ENCODE measurements around the gene SPAG9. TPM values are rescaled to one million over a fixed set of nuclear protein-coding genes. Genes with fewer than 3 reads are reported as not detected.
A peak's percentile ranks its signal among the peaks of the same experiment; 100 is the strongest.

SPAG9 gene
- total RNA-seq, 1 donor from 2014 or later, result 72.9 TPM

DNA sequence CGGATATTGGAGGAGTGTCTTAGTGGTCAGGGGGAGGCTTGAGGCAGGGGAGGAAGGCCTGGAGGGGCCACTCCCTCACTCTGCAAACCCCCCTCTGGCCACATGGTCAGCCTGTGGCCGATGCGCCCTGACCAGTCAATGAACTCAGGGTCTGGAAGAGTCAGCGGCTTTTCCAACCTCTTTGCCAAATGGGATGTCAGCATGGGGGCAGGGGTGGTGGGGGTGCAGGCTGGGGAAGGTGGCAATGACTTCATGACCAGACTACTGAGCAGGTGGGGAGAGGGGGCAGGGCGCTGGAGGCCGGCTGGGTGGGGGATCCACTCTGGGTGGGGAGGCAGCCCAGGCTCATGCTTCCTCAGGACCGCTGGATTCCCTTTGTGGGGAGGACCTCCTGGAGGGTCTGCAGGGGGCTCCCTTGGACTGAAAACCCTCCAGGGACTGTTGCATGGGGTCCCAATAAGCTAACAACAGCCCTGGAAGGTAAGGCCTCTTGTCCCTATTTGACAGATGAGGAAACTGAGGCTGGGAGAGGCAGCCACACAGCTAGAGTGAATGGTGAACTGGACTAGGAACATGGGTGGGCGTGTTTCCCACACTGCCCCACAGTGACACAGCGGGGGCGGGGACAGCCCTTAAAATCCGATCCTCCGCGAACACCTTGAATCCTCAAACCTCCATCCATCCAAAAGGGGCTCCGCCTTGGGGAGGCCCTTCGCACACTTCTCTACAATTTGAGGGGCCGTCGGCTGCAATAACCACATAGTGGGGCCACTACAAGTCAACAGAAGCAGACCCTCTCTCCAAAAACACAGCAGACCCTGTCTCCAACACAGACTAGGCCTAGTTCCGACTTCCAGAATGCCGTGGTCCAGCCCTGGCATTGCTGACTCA is 173.5 kb downstream of the SPAG9 start:
- Mint-ChIP-seq H3K27ac (peak overlapping the region; percentile 10), H3K9me3 (no peaks in the 10 kb centered on the region), H3K27me3 (ENCODE audit: low read depth) (no peaks in the 10 kb centered on the region), H3K4me1 (peaks cover 43% of the 10 kb centered on the region), H3K4me3 (no peak overlapping the region), H3K36me3 (no peaks in the 10 kb centered on the region)
- DNase-seq (ENCODE audit: low spot score in 2 of 2, unreplicated experiment in 2 of 2), result no peak
- TF ChIP-seq, protein P1, sequence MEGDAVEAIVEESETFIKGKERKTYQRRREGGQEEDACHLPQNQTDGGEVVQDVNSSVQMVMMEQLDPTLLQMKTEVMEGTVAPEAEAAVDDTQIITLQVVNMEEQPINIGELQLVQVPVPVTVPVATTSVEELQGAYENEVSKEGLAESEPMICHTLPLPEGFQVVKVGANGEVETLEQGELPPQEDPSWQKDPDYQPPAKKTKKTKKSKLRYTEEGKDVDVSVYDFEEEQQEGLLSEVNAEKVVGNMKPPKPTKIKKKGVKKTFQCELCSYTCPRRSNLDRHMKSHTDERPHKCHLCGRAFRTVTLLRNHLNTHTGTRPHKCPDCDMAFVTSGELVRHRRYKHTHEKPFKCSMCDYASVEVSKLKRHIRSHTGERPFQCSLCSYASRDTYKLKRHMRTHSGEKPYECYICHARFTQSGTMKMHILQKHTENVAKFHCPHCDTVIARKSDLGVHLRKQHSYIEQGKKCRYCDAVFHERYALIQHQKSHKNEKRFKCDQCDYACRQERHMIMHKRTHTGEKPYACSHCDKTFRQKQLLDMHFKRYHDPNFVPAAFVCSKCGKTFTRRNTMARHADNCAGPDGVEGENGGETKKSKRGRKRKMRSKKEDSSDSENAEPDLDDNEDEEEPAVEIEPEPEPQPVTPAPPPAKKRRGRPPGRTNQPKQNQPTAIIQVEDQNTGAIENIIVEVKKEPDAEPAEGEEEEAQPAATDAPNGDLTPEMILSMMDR (IDR thresholded peaks at IDR 0.05; ENCODE audit: unreplicated experiment), result no peak

DNA sequence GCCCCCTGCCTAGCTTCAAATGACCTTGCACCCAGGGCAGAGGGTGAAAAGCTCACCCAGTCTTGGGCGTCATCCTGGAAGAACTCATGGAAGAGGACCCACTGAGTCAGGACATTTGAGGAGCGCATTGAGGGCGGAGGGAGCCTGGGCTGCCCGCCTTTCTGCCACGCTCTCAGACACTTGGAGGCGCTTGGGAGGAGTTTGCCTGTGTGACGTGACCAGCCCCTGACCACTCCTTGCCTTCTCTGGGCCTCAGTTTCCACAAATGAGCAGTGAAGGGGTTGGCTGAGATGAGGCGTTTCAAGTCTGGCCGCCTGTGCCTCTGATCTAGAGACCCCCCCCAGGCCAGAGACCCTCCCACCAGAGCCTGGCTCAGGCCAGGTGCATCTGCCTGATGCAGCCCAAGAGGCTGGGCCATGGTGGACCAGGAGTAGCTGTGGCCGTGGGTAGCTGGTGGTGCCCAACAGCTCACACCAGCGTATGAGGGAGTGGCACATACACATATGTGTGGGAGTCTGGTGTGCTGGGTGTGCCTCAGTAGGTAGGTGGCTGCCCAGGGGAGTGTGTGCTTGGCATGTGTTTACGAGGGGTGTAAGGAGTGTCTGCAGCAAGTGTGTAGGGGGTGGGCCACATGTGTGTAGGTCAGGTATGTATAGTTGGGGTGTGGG is 174.3 kb downstream of the SPAG9 start:
- peaks cover 43% of the 10 kb centered on the region for H3K4me1 Mint-ChIP-seq
- peak overlapping the region; percentile 10 for H3K27ac Mint-ChIP-seq
- TF ChIP-seq, protein P1 (IDR thresholded peaks at IDR 0.05; ENCODE audit: unreplicated experiment), result no peak
- H3K9me3 Mint-ChIP-seq, result no peaks in the 10 kb centered on the region
- no peaks in the 10 kb centered on the region for H3K36me3 Mint-ChIP-seq
- no peak for DNase-seq (ENCODE audit: low spot score in 2 of 2, unreplicated experiment in 2 of 2)
- no peak overlapping the region for H3K4me3 Mint-ChIP-seq
- no peaks in the 10 kb centered on the region for H3K27me3 Mint-ChIP-seq (ENCODE audit: low read depth)

DNA sequence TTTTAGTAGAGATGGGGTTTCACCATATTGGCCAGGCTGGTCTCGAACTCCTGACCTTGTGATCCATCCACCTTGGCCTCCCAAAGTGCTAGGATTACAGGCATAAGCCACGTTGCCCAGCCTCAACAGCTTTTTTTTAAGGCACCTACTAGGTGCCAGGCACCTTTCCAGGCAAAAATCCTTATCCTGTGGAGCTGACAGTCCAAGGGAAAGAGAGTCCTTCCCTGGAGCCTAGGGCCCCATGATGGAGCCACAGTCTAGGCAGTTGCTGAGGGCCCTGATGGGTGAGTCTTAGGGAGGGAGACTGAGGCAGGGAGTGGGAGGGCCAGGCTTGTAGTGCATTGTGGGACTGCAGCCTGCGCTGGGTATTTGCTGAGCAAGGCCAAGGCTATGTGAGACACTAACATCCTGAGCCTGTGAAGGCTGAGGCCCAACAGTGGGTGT is 174.9 kb downstream of the SPAG9 start:
- TF ChIP-seq, protein P1 (IDR thresholded peaks at IDR 0.05; ENCODE audit: unreplicated experiment), result no peak
- Mint-ChIP-seq H3K4me1 (peaks cover 42% of the 10 kb centered on the region), H3K9me3 (no peaks in the 10 kb centered on the region), H3K36me3 (no peaks in the 10 kb centered on the region), H3K27ac (no peak overlapping the region), H3K27me3 (ENCODE audit: low read depth) (no peaks in the 10 kb centered on the region), H3K4me3 (no peak overlapping the region)
- no peak for DNase-seq (ENCODE audit: low spot score in 2 of 2, unreplicated experiment in 2 of 2)

DNA sequence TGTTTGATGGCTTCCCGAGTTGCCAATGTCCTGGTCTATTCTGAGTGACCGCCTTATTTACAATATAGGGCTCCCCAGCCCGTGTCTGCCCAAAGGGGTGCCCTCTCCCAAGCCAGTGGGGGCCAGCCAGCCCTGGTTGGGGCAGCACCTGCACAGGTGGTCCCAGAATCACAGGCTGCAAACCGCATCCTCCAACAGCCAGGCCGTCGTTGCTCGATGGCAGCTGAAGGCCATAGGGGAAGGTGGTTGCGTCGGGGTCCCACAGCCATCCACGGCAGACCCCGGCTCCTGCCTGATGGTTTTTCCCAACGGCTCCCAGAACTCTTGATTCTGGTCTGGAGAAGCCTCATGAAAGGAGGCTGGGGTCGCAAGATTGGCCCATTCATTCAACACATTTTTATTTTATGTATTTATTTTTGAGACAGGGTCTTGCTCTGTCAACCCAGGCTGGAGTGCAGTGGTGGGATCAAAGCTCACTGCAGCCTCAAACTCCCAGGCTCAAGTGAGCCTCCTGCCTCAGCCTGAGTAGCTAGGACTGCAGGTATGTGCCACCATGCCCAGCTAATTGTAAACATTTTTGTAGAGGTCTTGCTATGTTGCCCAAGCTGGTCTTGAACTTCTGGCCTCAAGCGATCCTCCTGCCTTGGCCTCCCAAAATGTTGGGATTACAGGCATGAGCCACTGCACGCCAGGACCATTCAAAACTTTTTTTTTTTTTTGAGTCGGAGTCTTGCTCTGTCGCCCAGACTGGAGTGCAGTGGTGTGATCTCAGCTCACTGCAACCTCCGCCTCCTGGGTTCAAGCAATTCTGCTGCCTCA is 175.6 kb downstream of the SPAG9 start:
- Mint-ChIP-seq H3K27ac (no peak overlapping the region), H3K27me3 (ENCODE audit: low read depth) (no peaks in the 10 kb centered on the region), H3K4me1 (peaks cover 35% of the 10 kb centered on the region), H3K4me3 (peak overlapping the region; percentile 10), H3K9me3 (no peaks in the 10 kb centered on the region), H3K36me3 (no peaks in the 10 kb centered on the region)
- no peak for DNase-seq (ENCODE audit: low spot score in 2 of 2, unreplicated experiment in 2 of 2)
- TF ChIP-seq, protein P1 (IDR thresholded peaks at IDR 0.05; ENCODE audit: unreplicated experiment), result no peak

DNA sequence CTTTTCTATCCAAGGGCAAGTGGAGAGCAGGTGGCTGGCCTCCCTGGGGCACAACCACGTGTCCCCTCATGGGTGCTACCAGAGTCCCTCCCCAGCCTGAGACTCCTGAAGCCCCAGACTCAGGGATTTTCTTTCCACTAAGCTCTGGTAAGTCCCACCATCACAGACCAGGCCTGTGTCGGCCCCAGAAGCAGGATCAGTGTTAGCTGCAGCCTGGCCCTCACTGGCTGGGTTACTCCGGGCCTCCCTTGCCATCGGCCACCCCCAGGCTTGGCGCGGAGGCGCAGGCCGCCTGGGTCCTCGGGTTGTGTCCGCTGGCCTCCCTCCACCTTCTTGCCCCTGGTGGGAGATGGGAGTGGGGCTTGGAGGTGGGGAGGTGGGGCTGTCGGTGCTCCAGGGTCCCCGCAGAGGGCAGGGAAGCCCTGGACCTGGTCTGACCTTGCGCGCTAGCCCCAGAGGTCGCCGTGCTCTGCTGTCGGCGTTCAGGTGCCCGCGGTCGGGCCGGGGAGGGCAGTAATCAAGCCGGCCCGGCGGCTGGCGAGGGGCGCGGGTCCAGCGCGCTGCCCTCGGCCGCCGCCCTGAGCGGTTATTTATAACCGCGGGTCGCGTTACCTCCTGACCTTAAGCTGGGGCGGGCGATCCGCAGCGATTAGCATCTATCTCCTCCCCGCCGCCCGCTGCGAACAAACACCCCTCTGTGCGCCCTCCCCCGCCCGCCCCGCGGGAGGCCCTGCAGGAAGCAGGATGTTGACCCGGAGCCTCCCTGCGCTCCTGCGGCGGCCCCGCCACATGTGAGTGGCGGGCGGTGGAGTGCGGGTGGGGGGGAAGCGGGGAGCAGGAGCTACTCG is 176.4 kb downstream of the SPAG9 start:
- Mint-ChIP-seq H3K4me3 (peak overlapping the region; percentile 44), H3K4me1 (peaks cover 30% of the 10 kb centered on the region), H3K27me3 (ENCODE audit: low read depth) (no peaks in the 10 kb centered on the region), H3K9me3 (no peaks in the 10 kb centered on the region), H3K36me3 (no peaks in the 10 kb centered on the region), H3K27ac (peak overlapping the region; percentile 61)
- no peak for DNase-seq (ENCODE audit: low spot score in 2 of 2, unreplicated experiment in 2 of 2)
- TF ChIP-seq, protein P1 (IDR thresholded peaks at IDR 0.05; ENCODE audit: unreplicated experiment), result no peak

Data from mesothelial cell of epicardium (in vitro differentiated cells).